ENCODE data around the gene ADGRV1.
"Not testable (repeated sequence)": the region's sequence is repeated elsewhere in the genome, so short reads cannot be mapped to it uniquely, and the experiment has no call there.

DNA sequence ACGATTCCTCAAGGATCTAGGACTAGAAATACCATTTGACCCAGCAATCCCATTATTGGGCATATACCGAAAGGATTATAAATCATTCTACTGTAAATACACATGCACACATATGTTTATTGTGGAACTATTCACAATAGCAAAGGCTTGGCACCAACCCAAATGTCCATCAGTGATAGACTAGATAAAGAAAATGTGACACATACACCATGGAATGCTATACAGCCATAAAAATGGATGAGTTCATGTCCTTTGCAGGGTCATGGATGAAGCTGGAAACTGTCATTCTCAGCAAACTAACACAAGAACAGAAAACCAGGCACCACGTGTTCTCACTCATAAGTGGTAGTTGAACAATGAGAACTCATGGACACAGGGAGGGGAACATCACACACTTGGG lies 241.9 kb downstream of the ADGRV1 start:
- not testable (repeated sequence) for TF ChIP-seq POLR2A (IDR thresholded peaks at IDR 0.05; ENCODE audit: extremely low read depth, insufficient read length)
- TF ChIP-seq, protein P1, sequence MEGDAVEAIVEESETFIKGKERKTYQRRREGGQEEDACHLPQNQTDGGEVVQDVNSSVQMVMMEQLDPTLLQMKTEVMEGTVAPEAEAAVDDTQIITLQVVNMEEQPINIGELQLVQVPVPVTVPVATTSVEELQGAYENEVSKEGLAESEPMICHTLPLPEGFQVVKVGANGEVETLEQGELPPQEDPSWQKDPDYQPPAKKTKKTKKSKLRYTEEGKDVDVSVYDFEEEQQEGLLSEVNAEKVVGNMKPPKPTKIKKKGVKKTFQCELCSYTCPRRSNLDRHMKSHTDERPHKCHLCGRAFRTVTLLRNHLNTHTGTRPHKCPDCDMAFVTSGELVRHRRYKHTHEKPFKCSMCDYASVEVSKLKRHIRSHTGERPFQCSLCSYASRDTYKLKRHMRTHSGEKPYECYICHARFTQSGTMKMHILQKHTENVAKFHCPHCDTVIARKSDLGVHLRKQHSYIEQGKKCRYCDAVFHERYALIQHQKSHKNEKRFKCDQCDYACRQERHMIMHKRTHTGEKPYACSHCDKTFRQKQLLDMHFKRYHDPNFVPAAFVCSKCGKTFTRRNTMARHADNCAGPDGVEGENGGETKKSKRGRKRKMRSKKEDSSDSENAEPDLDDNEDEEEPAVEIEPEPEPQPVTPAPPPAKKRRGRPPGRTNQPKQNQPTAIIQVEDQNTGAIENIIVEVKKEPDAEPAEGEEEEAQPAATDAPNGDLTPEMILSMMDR (IDR thresholded peaks at IDR 0.05; ENCODE audit: low read depth, low read length): not testable (repeated sequence)

Measured in NB4 (cell line).